Neuronal stem cell (in vitro differentiated cells): Measurements from ENCODE around the gene PLSCR1.

Source experiments
- DNase-seq: peaks from one replicate; pipeline ENCODE4 v3.0.0-alpha.2; 2013; ENCODE audit warnings: low spot score
- H2AFZ ChIP-seq: one replicate; pipeline ENCODE4 v1.6.1; 2013; ENCODE audit warnings: mild to moderate bottlenecking, low read length, inconsistent platforms
- H2AK5ac ChIP-seq: 2 replicates; pipeline ENCODE4 v1.6.1; 2013; ENCODE audit warnings: low read depth, mild to moderate bottlenecking, inconsistent platforms, low read length, moderate library complexity, mixed read lengths
- H2BK120ac ChIP-seq: 2 replicates; pipeline ENCODE4 v1.6.1; 2013; ENCODE audit warnings: low read depth, mild to moderate bottlenecking, inconsistent platforms, low read length, moderate library complexity, mixed read lengths
- H2BK12ac ChIP-seq: one replicate; pipeline ENCODE4 v1.6.1; 2013; ENCODE audit warnings: low read length, inconsistent platforms
- H2BK15ac ChIP-seq: 2 replicates; pipeline ENCODE4 v1.6.1; 2013; ENCODE audit warnings: mild to moderate bottlenecking, low read length, inconsistent platforms, mixed read lengths
- H2BK5ac ChIP-seq: one replicate; pipeline ENCODE4 v1.6.1; 2013; ENCODE audit warnings: inconsistent platforms, mild to moderate bottlenecking, low read length, moderate library complexity
- H3K14ac ChIP-seq: one replicate; pipeline ENCODE4 v1.6.1; 2013; ENCODE audit warnings: low read length, inconsistent platforms
- H3K18ac ChIP-seq: 2 replicates; pipeline ENCODE4 v1.6.1; 2013; ENCODE audit warnings: low read length, inconsistent platforms
- H3K23ac ChIP-seq: 2 replicates; pipeline ENCODE4 v1.6.1; 2013; ENCODE audit warnings: low read depth, mild to moderate bottlenecking, mixed read lengths, low read length, inconsistent platforms; ENCODE audit not compliant: poor library complexity
- H3K27ac ChIP-seq: replicated peaks from 3 replicates; pipeline ENCODE4 v1.5.1; 2013; ENCODE audit warnings: low read length, inconsistent platforms
- H3K27me3 ChIP-seq, 3 experiments: 2 replicates each; pipeline ENCODE4 v1.6.1; 2013; ENCODE audit warnings: low read length in 3 of 3, mild to moderate bottlenecking in 2 of 3, inconsistent platforms in 1 of 3, low read depth in 1 of 3, mixed read lengths in 1 of 3, moderate library complexity in 1 of 3; ENCODE audit not compliant: control insufficient read depth in 3 of 3, insufficient read depth in 3 of 3
- H3K36me3 ChIP-seq, 2 donors: replicated peaks in 1 of 2; 2 replicates each; pipeline ENCODE4 v1.6.1; 2013; ENCODE audit warnings: low read length in 2 of 2; ENCODE audit not compliant: control insufficient read depth in 2 of 2, insufficient read depth in 2 of 2
- H3K4ac ChIP-seq: 2 replicates; pipeline ENCODE4 v1.6.1; 2013; ENCODE audit warnings: inconsistent platforms, mild to moderate bottlenecking, low read length, moderate library complexity
- H3K4me1 ChIP-seq, 2 donors: 1 replicate in 1 of 2; 2 replicates in 1 of 2; pipeline ENCODE4 v1.6.1; 2013; ENCODE audit warnings: low read length in 2 of 2, low read depth in 1 of 2; ENCODE audit not compliant: control insufficient read depth in 2 of 2, insufficient read depth in 1 of 2
- H3K4me2 ChIP-seq: one replicate; pipeline ENCODE4 v1.6.1; 2013; ENCODE audit warnings: mild to moderate bottlenecking, low read length, inconsistent platforms; ENCODE audit not compliant: insufficient read depth, poor library complexity, severe bottlenecking
- H3K4me3 ChIP-seq, 2 donors: 2 replicates each; pipeline ENCODE4 v1.5.1; 2013; ENCODE audit warnings: low read length in 2 of 2, mild to moderate bottlenecking in 2 of 2, inconsistent platforms in 1 of 2, moderate library complexity in 1 of 2
- H3K79me1 ChIP-seq: one replicate; pipeline ENCODE4 v1.6.1; 2013; ENCODE audit warnings: low read depth, mild to moderate bottlenecking, inconsistent platforms, low read length, moderate library complexity
- H3K9ac ChIP-seq: one replicate; pipeline ENCODE4 v1.6.1; 2013; ENCODE audit warnings: mild to moderate bottlenecking, low read depth, low read length, inconsistent platforms; ENCODE audit not compliant: poor library complexity
- H3K9me3 ChIP-seq, 2 donors: replicated peaks in 1 of 2; 2 replicates each; pipeline versions ENCODE3 to v1.6.1; 2013; ENCODE audit warnings: low read length in 2 of 2, mild to moderate bottlenecking in 2 of 2, inconsistent platforms in 1 of 2, low read depth in 1 of 2, mixed read lengths in 1 of 2, moderate library complexity in 1 of 2; ENCODE audit not compliant: control insufficient read depth in 2 of 2, insufficient read depth in 1 of 2
- H4K8ac ChIP-seq: one replicate; pipeline ENCODE4 v1.6.1; 2013; ENCODE audit warnings: low read depth, mild to moderate bottlenecking, inconsistent platforms, low read length, moderate library complexity
- H4K91ac ChIP-seq: one replicate; pipeline ENCODE4 v1.6.1; 2013; ENCODE audit warnings: low read length, low read depth, mild to moderate bottlenecking, inconsistent platforms; ENCODE audit not compliant: poor library complexity
- WGBS, 2 donors: extraction: QIAGEN DNeasy Blood & Tissue Kit; methylation state at CpG; one replicate each; pipeline ENCODE4 v1.1.7; 2013; ENCODE audit warnings: missing lambda C conversion rate in 2 of 2, mixed read lengths in 1 of 2; ENCODE audit not compliant: insufficient read length in 2 of 2, insufficient replicate concordance in 1 of 2; ENCODE audit errors: extremely low coverage in 2 of 2; 5-methylcytosine and 5-hydroxymethylcytosine counted together

PLSCR1 gene

DNA sequence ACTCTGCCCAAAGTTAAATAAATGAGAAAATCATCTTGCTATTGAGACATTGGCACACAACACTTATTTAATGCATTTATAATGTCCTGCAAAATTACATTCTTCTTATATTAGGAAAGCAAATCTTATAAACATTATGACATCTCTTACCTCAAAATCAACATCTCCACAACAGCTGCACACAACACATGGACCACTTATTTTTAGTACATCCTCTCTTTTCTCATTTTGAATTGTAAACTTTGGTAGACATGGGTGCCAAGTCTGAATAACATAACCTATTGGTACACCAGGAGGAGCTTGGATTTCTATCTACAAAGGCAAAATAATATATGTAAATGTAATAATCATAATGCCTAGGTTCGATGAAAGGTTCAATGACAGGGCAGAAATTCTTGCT lies 23.0 kb downstream of the PLSCR1 start:
- no peaks in the 10 kb centered on the region for H3K27me3 ChIP-seq
- no CpG with 5 or more reads among the region's 1 CpG for whole genome bisulfite sequencing, 2 donors
- no peaks in the 10 kb centered on the region for H3K9me3 ChIP-seq
- peaks cover 0 to 34% of the 10 kb centered on the region in 2 donors for H3K36me3 ChIP-seq
- no peak overlapping the region for H2BK12ac ChIP-seq
- DNase-seq = no peak
- H3K4me3 ChIP-seq = no peak overlapping the region
- no peak overlapping the region for H2AFZ ChIP-seq
- H3K4ac ChIP-seq = no peak overlapping the region
- no peak overlapping the region for H2BK5ac ChIP-seq
- no peaks in the 10 kb centered on the region for H3K79me1 ChIP-seq
- no peak overlapping the region for H4K91ac ChIP-seq
- H3K14ac ChIP-seq = no peak overlapping the region
- no peak overlapping the region for H2BK120ac ChIP-seq
- no peak overlapping the region for H3K23ac ChIP-seq
- no peak overlapping the region for H3K9ac ChIP-seq
- no peak overlapping the region for H2AK5ac ChIP-seq
- H3K4me2 ChIP-seq = no peak overlapping the region
- peaks cover 0 to 4% of the 10 kb centered on the region in 2 donors for H3K4me1 ChIP-seq
- no peak overlapping the region for H4K8ac ChIP-seq
- H3K18ac ChIP-seq = no peak overlapping the region
- no peak overlapping the region for H2BK15ac ChIP-seq
- no peak overlapping the region for H3K27ac ChIP-seq

GRCh38 chr3:146519810-146520209 lies 24.6 kb downstream of the PLSCR1 start:
- Histone ChIP-seq H3K79me1 (no peaks in the 10 kb centered on the region), H2BK15ac (no peak overlapping the region), H3K4me2 (no peak overlapping the region), H2BK5ac (no peak overlapping the region), H3K18ac (no peak overlapping the region), H3K4me3 (no peak overlapping the region), H2AFZ (no peak overlapping the region), H3K14ac (no peak overlapping the region), H4K8ac (no peak overlapping the region), H3K4me1 (peaks cover 0 to 5% of the 10 kb centered on the region in 2 donors), H4K91ac (no peak overlapping the region), H3K27me3 (no peaks in the 10 kb centered on the region), H3K4ac (no peak overlapping the region), H3K23ac (no peak overlapping the region), H3K9me3 (no peaks in the 10 kb centered on the region), H2AK5ac (no peak overlapping the region), H3K36me3 (peaks cover 0 to 34% of the 10 kb centered on the region in 2 donors), H3K27ac (no peak overlapping the region), H3K9ac (no peak overlapping the region), H2BK12ac (no peak overlapping the region), H2BK120ac (no peak overlapping the region)
- DNase-seq = no peak

GRCh38 chr3:146517684-146518435 lies 26.5 kb downstream of the PLSCR1 start:
- Histone ChIP-seq H4K91ac (no peak overlapping the region), H3K23ac (no peak overlapping the region), H2BK120ac (no peak overlapping the region), H3K4ac (no peak overlapping the region), H3K9me3 (no peaks in the 10 kb centered on the region), H2AK5ac (no peak overlapping the region), H2AFZ (no peak overlapping the region), H3K79me1 (no peaks in the 10 kb centered on the region), H3K36me3 (peaks cover 0 to 29% of the 10 kb centered on the region in 2 donors), H3K4me2 (no peak overlapping the region), H3K9ac (no peak overlapping the region), H2BK5ac (no peak overlapping the region), H3K4me3 (no peak overlapping the region), H3K14ac (no peak overlapping the region), H2BK15ac (no peak overlapping the region), H3K27me3 (no peaks in the 10 kb centered on the region), H4K8ac (no peak overlapping the region), H3K18ac (no peak overlapping the region), H3K27ac (no peak overlapping the region), H2BK12ac (no peak overlapping the region), H3K4me1 (peaks cover 0 to 5% of the 10 kb centered on the region in 2 donors)
- no peak for DNase-seq
- no CpG with 5 or more reads among the region's 4 CpGs for WGBS, 2 donors

DNA sequence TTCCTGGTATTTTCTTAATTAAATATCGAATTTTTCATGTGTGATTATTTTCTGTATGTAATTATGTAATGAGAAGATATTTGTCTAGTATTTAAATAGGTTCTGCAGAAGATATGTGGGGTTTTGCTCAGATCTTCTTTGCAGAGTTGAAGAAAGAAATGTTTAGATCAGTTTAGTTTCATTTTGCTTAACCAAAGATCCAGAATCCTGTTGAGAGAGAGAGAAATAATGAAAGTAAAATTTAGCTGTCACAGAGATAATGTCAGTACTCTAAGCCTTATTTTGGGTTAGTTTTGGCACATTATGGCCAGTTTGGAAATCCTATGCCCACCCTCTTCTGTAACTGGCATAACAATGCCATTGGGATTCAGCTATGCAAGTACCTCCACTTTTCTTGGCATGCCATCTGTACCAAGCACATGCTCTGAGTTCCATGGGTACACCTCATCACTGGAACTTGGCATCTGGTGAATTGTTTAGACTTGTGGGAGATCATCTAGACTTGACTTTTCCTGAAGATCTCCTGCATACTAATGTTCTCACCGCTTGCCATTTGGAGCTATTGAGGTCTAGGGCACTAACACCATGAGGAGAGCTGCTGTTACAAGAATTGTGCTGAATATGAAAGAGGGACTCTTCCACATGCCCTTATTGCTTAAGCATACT lies 30.9 kb downstream of the PLSCR1 start:
- no peak overlapping the region for H3K4me2 ChIP-seq
- H3K4me3 ChIP-seq = no peak overlapping the region
- H2AK5ac ChIP-seq = no peak overlapping the region
- H2BK120ac ChIP-seq = no peak overlapping the region
- no peaks in the 10 kb centered on the region for H3K79me1 ChIP-seq
- H3K9me3 ChIP-seq = peaks cover 0 to 2% of the 10 kb centered on the region in 2 donors
- H2BK15ac ChIP-seq = no peak overlapping the region
- H3K27ac ChIP-seq = no peak overlapping the region
- no peak overlapping the region for H4K91ac ChIP-seq
- H3K27me3 ChIP-seq = no peaks in the 10 kb centered on the region
- H2BK12ac ChIP-seq = no peak overlapping the region
- no peak overlapping the region for H2AFZ ChIP-seq
- no peak overlapping the region for H3K9ac ChIP-seq
- H3K4ac ChIP-seq = no peak overlapping the region
- peaks cover 0 to 16% of the 10 kb centered on the region in 2 donors for H3K36me3 ChIP-seq
- H3K23ac ChIP-seq = no peak overlapping the region
- no peak overlapping the region for H4K8ac ChIP-seq
- H2BK5ac ChIP-seq = no peak overlapping the region
- H3K4me1 ChIP-seq = peaks cover 0 to 2% of the 10 kb centered on the region in 2 donors
- no peak overlapping the region for H3K14ac ChIP-seq
- no peak for DNase-seq
- no peak overlapping the region for H3K18ac ChIP-seq
- 100% methylated on average over 1 of the region's 2 CpGs; no CpG with 5 or more reads in 1 of the 2 donors for WGBS, 2 donors
